K562 (cell line): ENCODE data around the gene JADE2.

Experiments
- COPS2 ChIP-seq: fragments of 450-650 bp; conservative IDR thresholded peaks from 2 replicates; pipeline ENCODE4 v1.6.1; 2016; ENCODE audit warnings: mild to moderate bottlenecking, moderate library complexity
- JUND ChIP-seq, 2 experiments: IDR thresholded peaks; 2 replicates in 1 of 2; 3 replicates in 1 of 2; pipeline ENCODE4 v1.6.1; 2011; ENCODE audit warnings: borderline replicate concordance in 2 of 2, low read depth in 2 of 2, low read length in 2 of 2, improper control_type of control experiment in 1 of 2, missing biosample characterization in 1 of 2, missing genetic modification characterization in 1 of 2, missing genetic modification reagents in 1 of 2
- SMARCE1 ChIP-seq: fragments of 450-650 bp; IDR thresholded peaks from 2 replicates; pipeline ENCODE4 v1.7.1; 2016; ENCODE audit warnings: mild to moderate bottlenecking
- ZBTB1 ChIP-seq: sonication (generic); formaldehyde crosslinking; IDR thresholded peaks from 2 replicates; pipeline ENCODE4 v1.8.1; 2023; ENCODE audit warnings: missing genetic modification reagents, low read depth, mild to moderate bottlenecking, borderline replicate concordance
- ZBTB43 ChIP-seq: sonication (generic); formaldehyde crosslinking; IDR thresholded peaks from 2 replicates; pipeline ENCODE4 v1.8.0; 2023; ENCODE audit warnings: mild to moderate bottlenecking, missing genetic modification reagents
- ZC3H4 ChIP-seq: sonication (generic); formaldehyde crosslinking; IDR thresholded peaks from 2 replicates; pipeline ENCODE4 v1.9.0; 2021; ENCODE audit warnings: missing genetic modification reagents, borderline replicate concordance
- TF ChIP-seq, protein P1 (sequence below), 3 experiments: IDR thresholded peaks in 2 of 3; conservative IDR thresholded peaks in 1 of 3; 2 replicates each; pipeline ENCODE4 v1.5.1; 2011 to 2012; ENCODE audit warnings: low read length in 3 of 3, mild to moderate bottlenecking in 3 of 3, control low read depth in 2 of 3, improper control_type of control experiment in 1 of 3, inconsistent platforms in 1 of 3, low read depth in 1 of 3, mixed read lengths in 1 of 3, moderate library complexity in 1 of 3; ENCODE audit not compliant: insufficient read depth in 2 of 3

DNA sequence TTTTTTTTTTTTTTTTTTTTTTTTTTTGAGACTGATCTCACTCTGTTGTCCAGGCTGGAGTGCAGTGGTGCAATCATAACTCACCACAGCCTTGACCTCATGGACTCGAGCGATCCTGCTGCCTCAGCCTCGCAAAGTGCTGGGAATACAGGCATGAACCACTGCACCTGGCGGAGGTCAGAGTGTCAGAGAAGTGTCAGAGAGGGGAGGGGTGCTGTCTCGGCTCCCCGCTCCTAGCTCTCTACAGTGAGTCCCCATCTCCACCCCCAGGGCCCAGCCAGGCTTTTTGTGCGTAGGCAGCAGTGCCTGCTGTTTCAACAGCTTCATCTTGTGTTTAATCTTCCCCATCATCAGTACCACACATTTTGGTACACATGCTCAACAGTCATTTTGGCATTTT is 68.9 kb downstream of the JADE2 start:
- TF ChIP-seq JUND (IDR thresholded peaks at IDR 0.05; ENCODE audit: borderline replicate concordance, low read depth, low read length) (no peak), JUND (tag; IDR thresholded peaks at IDR 0.05; ENCODE audit: borderline replicate concordance, low read depth, low read length) (no peak), ZC3H4 (CRISPR knock-in tag) (no peak), ZBTB43 (CRISPR knock-in tag) (no peak), SMARCE1 (no peak), COPS2 (no peak), ZBTB1 (no peak)
- TF ChIP-seq, protein P1, sequence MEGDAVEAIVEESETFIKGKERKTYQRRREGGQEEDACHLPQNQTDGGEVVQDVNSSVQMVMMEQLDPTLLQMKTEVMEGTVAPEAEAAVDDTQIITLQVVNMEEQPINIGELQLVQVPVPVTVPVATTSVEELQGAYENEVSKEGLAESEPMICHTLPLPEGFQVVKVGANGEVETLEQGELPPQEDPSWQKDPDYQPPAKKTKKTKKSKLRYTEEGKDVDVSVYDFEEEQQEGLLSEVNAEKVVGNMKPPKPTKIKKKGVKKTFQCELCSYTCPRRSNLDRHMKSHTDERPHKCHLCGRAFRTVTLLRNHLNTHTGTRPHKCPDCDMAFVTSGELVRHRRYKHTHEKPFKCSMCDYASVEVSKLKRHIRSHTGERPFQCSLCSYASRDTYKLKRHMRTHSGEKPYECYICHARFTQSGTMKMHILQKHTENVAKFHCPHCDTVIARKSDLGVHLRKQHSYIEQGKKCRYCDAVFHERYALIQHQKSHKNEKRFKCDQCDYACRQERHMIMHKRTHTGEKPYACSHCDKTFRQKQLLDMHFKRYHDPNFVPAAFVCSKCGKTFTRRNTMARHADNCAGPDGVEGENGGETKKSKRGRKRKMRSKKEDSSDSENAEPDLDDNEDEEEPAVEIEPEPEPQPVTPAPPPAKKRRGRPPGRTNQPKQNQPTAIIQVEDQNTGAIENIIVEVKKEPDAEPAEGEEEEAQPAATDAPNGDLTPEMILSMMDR (IDR thresholded peaks at IDR 0.05 in 2 of 3, conservative IDR thresholded peaks at IDR 0.05 in 1 of 3; ENCODE audit: insufficient read depth in 2 of 3, low read depth in 1 of 3, low read length in 3 of 3): no peak
